ENCODE results near the gene SNAI3.

GRCh38 chr16:88669980-88670379 lies 16.3 kb downstream of the SNAI3 start:
- no peak for TF ChIP-seq CTCF (IDR thresholded peaks at IDR 0.05)
- no peak for TF ChIP-seq POLR2AphosphoS5 (IDR thresholded peaks at IDR 0.05)
- no peak for TF ChIP-seq POLR2A (IDR thresholded peaks at IDR 0.05)
- TF ChIP-seq EP300 (IDR thresholded peaks at IDR 0.05), result no peak
